Smooth muscle cell (in vitro differentiated cells): ENCODE measurements around the gene MED13. TPM values are rescaled to one million over a fixed set of nuclear protein-coding genes. Genes with fewer than 3 reads are reported as not detected.
A peak's percentile ranks its signal among the peaks of the same experiment; 100 is the strongest.

ENCODE experiments used
- DNase-seq: peaks from one replicate; lab custom pipeline; 2025; ENCODE audit not compliant: unreplicated experiment; lab: John Stamatoyannopoulos, UW
- H2AFZ ChIP-seq: fragments of 200-600 bp; sonication (generic); 2 replicates; pipeline ENCODE4 v1.6.0; 2016; ENCODE audit warnings: antibody characterized with exemption, low read depth, mild to moderate bottlenecking
- H3F3A ChIP-seq: fragments of 200-600 bp; sonication (generic); 2 replicates; pipeline ENCODE4 v1.6.0; 2017; ENCODE audit warnings: antibody characterized with exemption, low read depth
- H3K27ac ChIP-seq: fragments of 200-600 bp; sonication (generic); 2 replicates; pipeline ENCODE4 v1.5.1; 2016; ENCODE audit warnings: low read depth, mild to moderate bottlenecking
- H3K27me3 ChIP-seq: fragments of 200-600 bp; sonication (generic); 2 replicates; pipeline ENCODE4 v1.6.1; 2016; ENCODE audit warnings: low read depth, mild to moderate bottlenecking
- H3K36me3 ChIP-seq: fragments of 200-600 bp; sonication (generic); 2 replicates; pipeline ENCODE4 v1.5.1; 2016; ENCODE audit warnings: low read depth
- H3K4me1 ChIP-seq: fragments of 200-600 bp; sonication (generic); 2 replicates; pipeline ENCODE4 v1.5.1; 2016; ENCODE audit warnings: low read depth
- H3K4me2 ChIP-seq: fragments of 200-600 bp; sonication (generic); 2 replicates; pipeline ENCODE4 v1.6.0; 2016; ENCODE audit warnings: mild to moderate bottlenecking
- H3K4me3 ChIP-seq: fragments of 200-600 bp; sonication (generic); 2 replicates; pipeline ENCODE4 v1.5.1; 2016; ENCODE audit warnings: mild to moderate bottlenecking
- H3K79me2 ChIP-seq: fragments of 200-600 bp; sonication (generic); 2 replicates; pipeline ENCODE4 v1.6.0; 2016; ENCODE audit warnings: low read depth, mild to moderate bottlenecking
- H3K9ac ChIP-seq: fragments of 200-600 bp; sonication (generic); 2 replicates; pipeline ENCODE4 v1.6.0; 2016; ENCODE audit warnings: low read depth
- H3K9me3 ChIP-seq: fragments of 200-600 bp; sonication (generic); replicated peaks from 2 replicates; pipeline ENCODE4 v1.5.1; 2016; ENCODE audit warnings: low read depth
- H4K20me1 ChIP-seq: fragments of 200-600 bp; sonication (generic); 2 replicates; pipeline ENCODE4 v1.6.0; 2016; ENCODE audit warnings: low read depth
- WGBS: methylation state at CpG from one replicate; pipeline ENCODE4 v1.1.7; 2016; ENCODE audit warnings: low lambda C conversion rate; 5-methylcytosine and 5-hydroxymethylcytosine counted together
- polyA plus RNA-seq: library from polyadenylated mRNA; unstranded; fragments of >200 nt; fragmentation: Nextera tagmentation; extraction: Ambion mirVana; gene quantifications from 2 replicates; pipeline ENCODE4 v1.2.1, GENCODE V29; 2016
- total RNA-seq: library from RNA; depleted of rRNA; stranded (reverse); fragments of >200 nt; gene quantifications from 2 replicates; pipeline ENCODE4 v1.2.3, GENCODE V29; 2014
- TF ChIP-seq, protein P1 (sequence below): fragments of 200-600 bp; sonication (generic); IDR thresholded peaks from 2 replicates; pipeline ENCODE4 v1.5.1; 2017; ENCODE audit warnings: borderline replicate concordance, mild to moderate bottlenecking, antibody characterized with exemption; ENCODE audit not compliant: insufficient read depth, poor library complexity, severe bottlenecking

The MED13 gene
- total RNA-seq: 48.0 and 50.0 TPM in 2 replicates
- 3.2 and 4.2 TPM in 2 replicates for polyA plus RNA-seq

DNA sequence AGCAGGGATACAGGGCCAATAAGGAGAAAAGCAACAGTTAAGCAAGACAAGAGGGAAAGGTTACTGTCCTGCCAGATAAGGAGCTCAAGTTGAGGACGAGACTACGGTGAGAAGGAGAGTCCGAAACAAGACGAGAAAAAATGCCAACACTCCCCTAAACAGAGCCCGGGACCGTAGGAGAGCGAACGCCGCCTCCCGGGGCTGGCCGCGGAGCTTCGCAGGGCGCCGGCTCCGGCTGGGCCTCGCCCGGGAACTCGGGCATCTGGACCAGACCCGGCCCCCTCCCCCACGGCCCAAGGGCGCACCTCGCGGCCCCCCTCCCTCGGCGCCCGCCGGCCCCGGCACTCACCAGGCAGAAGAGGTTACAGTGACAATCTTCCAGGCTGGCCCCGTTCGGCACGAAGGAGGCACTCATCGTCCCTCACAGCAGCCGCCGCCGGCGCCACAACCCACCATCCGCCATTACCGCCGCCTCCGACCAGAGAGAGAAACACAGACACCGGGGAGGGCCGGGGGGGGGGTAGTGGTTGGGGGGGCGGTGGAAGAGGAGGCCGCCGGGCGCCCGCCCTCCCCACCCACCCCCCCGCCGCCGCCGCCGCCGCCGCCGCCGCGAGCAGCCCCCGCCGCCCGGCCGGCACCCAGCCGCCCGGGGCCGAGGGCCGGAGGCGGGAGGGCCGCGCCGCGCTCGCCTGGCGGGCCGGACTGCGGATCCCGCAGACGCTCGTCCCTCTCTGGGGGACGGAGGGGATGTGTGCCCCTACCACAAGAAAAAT, at the start of gene MED13:
MED13 (minus strand) TSS at position 488 of the 773 bp plus-strand sequence; CDS start at position 415, 73 bp downstream.
- H2AFZ ChIP-seq: peak within 1 kb of the TSS; percentile 98
- TF ChIP-seq, protein P1, sequence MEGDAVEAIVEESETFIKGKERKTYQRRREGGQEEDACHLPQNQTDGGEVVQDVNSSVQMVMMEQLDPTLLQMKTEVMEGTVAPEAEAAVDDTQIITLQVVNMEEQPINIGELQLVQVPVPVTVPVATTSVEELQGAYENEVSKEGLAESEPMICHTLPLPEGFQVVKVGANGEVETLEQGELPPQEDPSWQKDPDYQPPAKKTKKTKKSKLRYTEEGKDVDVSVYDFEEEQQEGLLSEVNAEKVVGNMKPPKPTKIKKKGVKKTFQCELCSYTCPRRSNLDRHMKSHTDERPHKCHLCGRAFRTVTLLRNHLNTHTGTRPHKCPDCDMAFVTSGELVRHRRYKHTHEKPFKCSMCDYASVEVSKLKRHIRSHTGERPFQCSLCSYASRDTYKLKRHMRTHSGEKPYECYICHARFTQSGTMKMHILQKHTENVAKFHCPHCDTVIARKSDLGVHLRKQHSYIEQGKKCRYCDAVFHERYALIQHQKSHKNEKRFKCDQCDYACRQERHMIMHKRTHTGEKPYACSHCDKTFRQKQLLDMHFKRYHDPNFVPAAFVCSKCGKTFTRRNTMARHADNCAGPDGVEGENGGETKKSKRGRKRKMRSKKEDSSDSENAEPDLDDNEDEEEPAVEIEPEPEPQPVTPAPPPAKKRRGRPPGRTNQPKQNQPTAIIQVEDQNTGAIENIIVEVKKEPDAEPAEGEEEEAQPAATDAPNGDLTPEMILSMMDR: no peak
- H3K79me2 ChIP-seq: peaks cover 51% of the 10 kb centered on the region
- peak within 1 kb of the TSS; percentile 99 for H3K9ac ChIP-seq
- no peaks in the 10 kb centered on the region for H3K27me3 ChIP-seq
- DNase-seq: peak; percentile 38
- peaks cover 49% of the 10 kb centered on the region for H4K20me1 ChIP-seq
- H3K36me3 ChIP-seq: no peaks in the 10 kb centered on the region
- no peaks in the 10 kb centered on the region for H3F3A ChIP-seq
- H3K4me3 ChIP-seq: peak within 1 kb of the TSS; percentile 97
- no peaks in the 10 kb centered on the region for H3K9me3 ChIP-seq
- 2% methylated on average over 49 of the region's 79 CpGs for WGBS
- peaks cover 26% of the 10 kb centered on the region for H3K4me1 ChIP-seq
- peak within 1 kb of the TSS; percentile 100 for H3K27ac ChIP-seq
- peak within 1 kb of the TSS; percentile 98 for H3K4me2 ChIP-seq

DNA sequence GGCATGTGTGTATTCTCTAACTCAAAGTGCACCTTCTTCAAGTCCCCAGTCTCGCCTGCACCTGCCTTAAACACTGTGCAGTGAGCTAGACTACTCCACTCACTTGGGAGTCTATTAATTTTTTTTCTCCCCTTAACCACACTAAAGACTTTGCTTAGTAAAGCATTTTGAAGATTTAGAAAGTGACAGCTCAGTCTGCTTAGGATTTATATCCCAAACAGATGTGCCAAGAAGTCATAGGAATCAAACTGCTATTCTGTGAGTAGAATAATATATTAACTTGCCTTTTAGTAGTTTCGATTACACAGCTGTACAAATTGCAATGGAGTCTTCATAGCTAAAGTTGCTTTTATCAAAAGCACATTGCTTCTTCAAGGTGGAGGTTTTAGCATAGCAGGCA, 47.2 kb upstream of the MED13 start:
- H3K4me2 ChIP-seq: no peak overlapping the region
- no peak overlapping the region for H3K4me3 ChIP-seq
- no peaks in the 10 kb centered on the region for H4K20me1 ChIP-seq
- TF ChIP-seq, protein P1: no peak
- H3K9ac ChIP-seq: no peak overlapping the region
- no peaks in the 10 kb centered on the region for H3F3A ChIP-seq
- no peaks in the 10 kb centered on the region for H3K4me1 ChIP-seq
- no peak overlapping the region for H3K27ac ChIP-seq
- H2AFZ ChIP-seq: no peak overlapping the region
- H3K79me2 ChIP-seq: no peaks in the 10 kb centered on the region
- no peak for DNase-seq
- no peaks in the 10 kb centered on the region for H3K9me3 ChIP-seq
- peaks cover 5% of the 10 kb centered on the region for H3K27me3 ChIP-seq
- 88% methylated on average over 2 of the region's 2 CpGs for WGBS
- H3K36me3 ChIP-seq: no peaks in the 10 kb centered on the region

DNA sequence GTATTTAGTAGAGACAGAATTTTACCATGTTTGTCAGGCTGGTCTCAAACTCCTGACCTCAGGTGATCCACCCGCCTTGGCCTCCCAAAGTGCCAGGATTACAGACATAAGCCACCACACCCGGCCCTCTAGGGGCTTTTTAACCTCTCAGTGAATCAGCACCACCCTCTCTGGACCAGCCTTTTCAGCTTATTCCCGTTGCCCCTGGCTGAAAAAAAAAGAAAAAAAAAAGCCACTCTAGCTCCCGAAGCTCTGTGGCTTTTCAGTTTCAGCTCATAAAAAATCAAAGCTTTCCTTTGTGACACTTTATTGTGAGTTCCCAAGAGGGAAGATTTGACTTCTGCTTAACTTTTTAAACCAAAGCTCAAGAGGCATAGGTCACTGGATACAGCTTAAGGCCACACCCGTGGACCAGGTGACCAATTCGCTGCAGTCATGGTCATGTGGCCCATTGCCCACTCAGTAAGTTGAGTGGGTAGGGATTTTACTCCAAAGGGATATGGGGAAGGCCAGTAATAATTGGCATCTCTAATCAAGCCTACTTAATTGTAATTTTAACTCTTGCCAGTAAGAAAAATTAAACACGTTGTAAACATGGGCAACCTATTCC, 46.6 kb upstream of the MED13 start:
- H2AFZ ChIP-seq: no peak overlapping the region
- no peak overlapping the region for H3K27ac ChIP-seq
- no peaks in the 10 kb centered on the region for H3K9me3 ChIP-seq
- no peaks in the 10 kb centered on the region for H3K36me3 ChIP-seq
- H3K4me2 ChIP-seq: no peak overlapping the region
- DNase-seq: no peak
- H3K4me1 ChIP-seq: no peaks in the 10 kb centered on the region
- H3K9ac ChIP-seq: no peak overlapping the region
- H3K4me3 ChIP-seq: no peak overlapping the region
- H3K27me3 ChIP-seq: peaks cover 5% of the 10 kb centered on the region
- WGBS: 57% methylated on average over 7 of the region's 7 CpGs
- no peaks in the 10 kb centered on the region for H4K20me1 ChIP-seq
- no peaks in the 10 kb centered on the region for H3K79me2 ChIP-seq
- no peaks in the 10 kb centered on the region for H3F3A ChIP-seq
- TF ChIP-seq, protein P1: no peak
